NCI-H69 (cell line): Measurements from ENCODE around the gene COQ8A.

Source experiments
- DNase-seq: peaks from one replicate; lab custom pipeline; 2025; lab: John Stamatoyannopoulos, UW

Gene COQ8A

GRCh38 chr1:227032396-227032795, 92.3 kb downstream of the COQ8A start:
- DNase-seq = no peak

- no peak for DNase-seq
These were observed 93.8 kb downstream of the COQ8A start for GRCh38 chr1:227033880-227034279.

DNA sequence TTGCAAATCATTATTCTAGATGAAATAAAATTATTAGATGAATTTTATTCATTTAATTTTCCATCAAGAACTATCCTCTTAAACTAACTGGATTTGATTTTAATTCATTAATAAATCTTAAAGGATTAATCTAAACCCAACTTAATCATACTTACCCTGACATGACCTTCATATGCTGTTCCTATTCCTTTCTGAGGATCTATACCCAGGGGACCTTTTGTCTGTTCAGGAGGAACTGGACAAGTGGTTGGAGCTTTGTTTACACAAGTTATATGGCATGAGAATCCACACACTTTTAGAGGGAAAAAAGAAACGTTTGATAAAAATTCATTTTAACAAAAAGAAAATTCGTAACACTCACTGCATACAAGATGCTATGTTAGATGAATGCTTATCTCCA, 95.2 kb downstream of the COQ8A start:
- peak; percentile 51 for DNase-seq

DNA sequence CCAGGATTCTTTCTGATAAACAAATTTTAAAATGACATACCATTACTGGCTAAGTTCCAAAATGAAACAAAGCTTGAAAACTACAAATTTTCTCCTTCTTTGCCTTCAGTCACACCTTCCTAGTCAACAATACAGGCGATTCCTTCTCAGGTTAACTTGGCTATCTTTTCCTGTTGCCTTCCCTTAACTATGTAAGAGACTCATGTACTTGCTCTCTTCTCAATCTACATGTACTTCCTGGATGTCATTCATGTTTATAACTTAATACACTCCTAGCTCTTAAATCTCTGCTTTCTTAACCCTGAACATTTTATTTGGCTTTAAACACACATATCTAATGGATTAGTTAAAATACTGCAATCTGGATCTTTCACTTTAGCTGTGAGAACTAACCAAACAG, 97.0 kb downstream of the COQ8A start:
- DNase-seq = no peak
